ENCODE results near the gene GALM.

The GALM gene

DNA sequence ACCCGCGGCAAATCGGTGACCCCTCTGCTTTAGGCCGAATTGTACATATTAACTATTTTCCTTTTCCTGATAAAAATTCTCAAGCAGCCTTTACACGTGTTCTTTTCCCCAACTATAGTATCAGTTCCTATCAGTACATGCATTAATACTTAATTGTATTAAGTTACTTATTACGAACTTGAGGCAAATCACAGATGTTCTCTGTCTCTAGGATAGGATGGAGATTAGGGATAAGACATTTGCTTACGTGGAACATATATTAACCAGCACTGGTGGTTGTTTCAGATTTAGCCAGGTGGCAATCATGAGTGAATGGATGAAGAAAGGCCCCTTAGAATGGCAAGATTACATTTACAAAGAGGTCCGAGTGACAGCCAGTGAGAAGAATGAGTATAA lies 112.8 kb downstream of the GALM start:
- no peak for DNase-seq

DNA sequence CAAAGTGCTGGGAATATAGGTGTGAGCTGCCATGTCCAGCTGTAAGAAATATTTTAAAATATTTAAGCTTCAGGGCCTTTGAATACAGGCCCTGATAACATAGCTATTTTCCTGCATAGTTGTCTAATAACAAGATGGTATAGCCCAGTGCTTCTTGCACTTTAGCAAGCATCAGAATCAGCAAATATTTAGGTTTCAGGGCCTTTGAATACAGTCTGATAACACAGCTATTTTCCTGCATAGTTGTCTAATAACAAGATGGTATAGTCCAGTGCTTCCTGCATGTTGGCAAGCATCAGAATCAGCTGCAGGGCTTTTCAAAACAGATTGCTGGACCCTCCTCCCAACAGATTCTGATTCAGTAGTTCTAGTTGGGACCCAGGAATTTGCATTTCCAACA lies 117.7 kb downstream of the GALM start:
- DNase-seq = no peak

Data from NCI-H345 (cell line).